ENCODE data around the gene SUN2. TPM values are rescaled to one million over a fixed set of nuclear protein-coding genes. Genes with fewer than 3 reads are reported as not detected.

SUN2 gene
- total and polyA plus RNA-seq, 11 donors: 41.3 to 405 (median 125) TPM

DNA sequence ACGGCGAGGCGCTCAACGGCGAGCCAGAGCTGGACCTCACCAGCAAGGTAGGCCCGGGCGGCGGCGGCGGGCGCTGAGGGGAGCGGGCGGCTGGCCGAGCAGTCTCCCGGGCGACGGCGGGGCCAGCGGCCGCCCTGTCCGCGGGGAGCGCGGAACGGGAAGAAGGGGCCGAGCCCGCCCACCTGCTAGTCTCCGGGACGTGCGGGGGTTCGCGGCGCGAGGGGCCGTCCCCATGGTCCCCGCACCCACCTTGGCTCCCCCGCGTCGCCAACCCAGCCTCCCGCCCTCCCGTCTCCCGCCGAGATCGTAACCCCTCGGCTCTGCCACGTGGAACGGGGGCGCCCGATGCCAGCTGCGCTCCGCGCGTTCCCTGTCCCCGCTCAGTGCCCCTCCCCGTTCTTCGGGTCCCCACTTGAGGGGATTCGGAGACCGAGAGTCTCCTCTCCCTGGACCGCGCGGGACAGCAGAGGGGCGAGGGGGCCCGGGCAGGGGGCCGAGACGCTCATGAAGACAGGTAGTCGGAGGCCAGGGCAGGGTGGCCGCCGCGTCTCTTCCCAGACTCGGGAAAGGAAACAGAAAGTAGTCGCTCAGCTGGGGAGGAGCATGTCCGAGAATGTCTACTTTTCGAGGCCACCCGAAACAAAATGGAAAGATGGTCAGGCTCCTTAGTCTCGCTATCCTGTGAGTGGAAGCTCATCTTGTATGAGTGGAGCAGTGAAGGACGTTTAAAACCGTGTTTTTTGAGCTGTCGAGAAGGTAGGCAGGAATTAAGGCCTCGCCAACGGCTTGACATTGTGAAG is 49.5 kb downstream of the SUN2 start:
- no peaks in the 10 kb centered on the region for H3K9me3 ChIP-seq
- DNase-seq: peak; percentile 48 to 79 (median 51)
- H3K4me3 ChIP-seq: peak overlapping the region; percentile 71 to 99 (median 84)
- 0 to 1% (median 0%) methylated on average over 19 to 80 of the region's 80 CpGs for WGBS, 4 donors
- peak in 2 of 4 donors; percentile 11 to 20 for ATAC-seq
- peaks cover 0 to 52% (median 36%) of the 10 kb centered on the region in 12 donors for H3K4me1 ChIP-seq
- H3K27me3 ChIP-seq: no peaks in the 10 kb centered on the region
- peak overlapping the region; percentile 73 to 99 (median 94) for H3K27ac ChIP-seq
- H3K36me3 ChIP-seq: peaks cover 0 to 17% (median 10%) of the 10 kb centered on the region in 9 donors
- TF ChIP-seq, protein P1, sequence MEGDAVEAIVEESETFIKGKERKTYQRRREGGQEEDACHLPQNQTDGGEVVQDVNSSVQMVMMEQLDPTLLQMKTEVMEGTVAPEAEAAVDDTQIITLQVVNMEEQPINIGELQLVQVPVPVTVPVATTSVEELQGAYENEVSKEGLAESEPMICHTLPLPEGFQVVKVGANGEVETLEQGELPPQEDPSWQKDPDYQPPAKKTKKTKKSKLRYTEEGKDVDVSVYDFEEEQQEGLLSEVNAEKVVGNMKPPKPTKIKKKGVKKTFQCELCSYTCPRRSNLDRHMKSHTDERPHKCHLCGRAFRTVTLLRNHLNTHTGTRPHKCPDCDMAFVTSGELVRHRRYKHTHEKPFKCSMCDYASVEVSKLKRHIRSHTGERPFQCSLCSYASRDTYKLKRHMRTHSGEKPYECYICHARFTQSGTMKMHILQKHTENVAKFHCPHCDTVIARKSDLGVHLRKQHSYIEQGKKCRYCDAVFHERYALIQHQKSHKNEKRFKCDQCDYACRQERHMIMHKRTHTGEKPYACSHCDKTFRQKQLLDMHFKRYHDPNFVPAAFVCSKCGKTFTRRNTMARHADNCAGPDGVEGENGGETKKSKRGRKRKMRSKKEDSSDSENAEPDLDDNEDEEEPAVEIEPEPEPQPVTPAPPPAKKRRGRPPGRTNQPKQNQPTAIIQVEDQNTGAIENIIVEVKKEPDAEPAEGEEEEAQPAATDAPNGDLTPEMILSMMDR (IDR thresholded peaks at IDR 0.05): no peak
- TF ChIP-seq POLR2A (IDR thresholded peaks at IDR 0.05): no peak
- intact Hi-C loops (cut with DNase I): loop anchor here in 3 of 10 donors (5.0 to 10.0 kb wide), 4 partner anchors 46 to 816 kb away; partner anchors contain the start of genes ATF4 (in 1 of the 3), PICK1 (in 1 of the 3) and SUN2 (in 1 of the 3)

GRCh38 chr22:38705235-38706100 is 50.3 kb downstream of the SUN2 start, which contains the start of gene GTPBP1:
Gene GTPBP1, plus strand, starts transcription at chr22:38705944. Its CDS starts 12 bp downstream, at chr22:38705956.
- peaks cover 0 to 53% (median 37%) of the 10 kb centered on the region in 12 donors for H3K4me1 ChIP-seq
- TF ChIP-seq, protein P1 (IDR thresholded peaks at IDR 0.05): peak in 4 of 12 donors; percentile 15 to 40 (median 30)
- peak; percentile 94 to 97 for TF ChIP-seq POLR2A (IDR thresholded peaks at IDR 0.05)
- intact Hi-C loops (cut with DNase I): loop anchor here in 3 of 10 donors (5.0 to 10.0 kb wide), 4 partner anchors 47 to 817 kb away; partner anchors contain the start of genes ATF4 (in 1 of the 3), PICK1 (in 1 of the 3) and SUN2 (in 1 of the 3)
- H3K9me3 ChIP-seq: no peaks in the 10 kb centered on the region
- H3K27ac ChIP-seq: peak within 1 kb of the TSS; percentile 73 to 99 (median 94)
- DNase-seq (peak; percentile 98 to 100 (median 99)), ATAC-seq (peak; percentile 88 to 96 (median 94))
- no peaks in the 10 kb centered on the region for H3K27me3 ChIP-seq
- peaks cover 0 to 11% (median 7%) of the 10 kb centered on the region in 9 donors for H3K36me3 ChIP-seq
- peak within 1 kb of the TSS; percentile 71 to 99 (median 84) for H3K4me3 ChIP-seq
- WGBS, 4 donors: 0 to 1% (median 0%) methylated on average over 44 to 55 of the region's 55 CpGs

DNA sequence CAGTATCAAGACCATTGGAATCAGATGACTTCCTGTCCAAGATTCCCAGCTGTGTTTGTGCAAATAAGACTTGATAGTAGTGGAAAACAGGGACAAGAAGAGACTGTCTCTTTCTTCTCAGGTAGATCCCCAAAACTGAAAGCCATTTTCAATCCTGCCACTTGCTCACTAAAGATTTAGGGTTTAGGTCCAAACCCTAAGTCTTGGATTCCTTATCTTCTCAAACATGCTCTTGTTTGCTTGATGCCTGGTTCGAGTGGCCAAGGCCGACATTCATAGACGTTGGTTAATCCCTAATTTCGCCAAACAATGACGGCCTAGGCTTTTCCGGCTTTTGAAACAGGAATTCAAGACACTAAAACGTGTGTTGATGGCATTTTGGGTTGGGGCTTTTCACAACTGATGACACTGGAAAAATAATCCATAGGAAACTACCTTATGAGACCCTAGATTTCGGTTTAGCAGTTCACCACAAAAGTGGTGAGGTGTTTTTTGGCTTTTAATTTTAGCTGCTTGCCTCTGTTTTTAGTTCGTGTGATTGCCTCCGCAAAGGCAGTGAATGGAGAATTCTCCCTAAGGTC is 51.1 kb downstream of the SUN2 start:
- DNase-seq (no peak), ATAC-seq (no peak)
- TF ChIP-seq POLR2A (IDR thresholded peaks at IDR 0.05): no peak
- TF ChIP-seq, protein P1 (IDR thresholded peaks at IDR 0.05): no peak
- peak overlapping the region in 11 of 12 donors; percentile 27 to 86 (median 70) for H3K27ac ChIP-seq
- H3K36me3 ChIP-seq: peaks cover 0 to 7% (median 0%) of the 10 kb centered on the region in 9 donors
- intact Hi-C loops (cut with DNase I): loop anchor here in 3 of 10 donors (5.0 to 10.0 kb wide), 4 partner anchors 48 to 818 kb away; partner anchors contain the start of genes ATF4 (in 1 of the 3), PICK1 (in 1 of the 3) and SUN2 (in 1 of the 3)
- H3K9me3 ChIP-seq: no peaks in the 10 kb centered on the region
- H3K4me3 ChIP-seq: peak overlapping the region in 10 of 12 donors; percentile 4 to 99 (median 68)
- no peaks in the 10 kb centered on the region for H3K27me3 ChIP-seq
- H3K4me1 ChIP-seq: peaks cover 0 to 50% (median 36%) of the 10 kb centered on the region in 12 donors
- WGBS, 4 donors: 16 to 21% (median 18%) methylated on average over 10 of the region's 10 CpGs
